Activated T-helper 2 cell treated with anti-CD3 and anti-CD28 coated beads, Interferon-gamma antibody, Interleukin-2, Interleukin-4, amounts not matched to agents 10 μg/mL and 5 μg/mL and 100 μg/mL, durations not matched to agents 14 hours and 24 hours and 36 hours (primary cell): ENCODE data around the gene CDC42EP1. TPM values are rescaled to one million over a fixed set of nuclear protein-coding genes. Genes with fewer than 3 reads are reported as not detected.
A peak's percentile ranks its signal among the peaks of the same experiment; 100 is the strongest.

Source experiments
- DNase-seq: peaks from one replicate; pipeline ENCODE4 v3.0.0; 2021; ENCODE audit warnings: low spot score
- H3K27ac Mint-ChIP-seq: one replicate; pipeline ENCODE4 v1.8.0; 2021; ENCODE audit warnings: mixed read lengths
- H3K27me3 Mint-ChIP-seq: one replicate; pipeline ENCODE4 v1.8.0; 2021; ENCODE audit warnings: low read depth, mixed read lengths
- H3K36me3 Mint-ChIP-seq: one replicate; pipeline ENCODE4 v1.8.0; 2021; ENCODE audit warnings: low read depth, mixed read lengths
- H3K4me1 Mint-ChIP-seq: one replicate; pipeline ENCODE4 v1.8.0; 2021; ENCODE audit warnings: low read depth, mixed read lengths
- H3K4me3 Mint-ChIP-seq: one replicate; pipeline ENCODE4 v1.8.0; 2021; ENCODE audit warnings: low read depth, mild to moderate bottlenecking, moderate library complexity, mixed read lengths
- H3K9me3 Mint-ChIP-seq: one replicate; pipeline ENCODE4 v1.8.0; 2021; ENCODE audit warnings: mixed read lengths
- intact Hi-C: fragments of 100-400 bp; cut with micrococcal nuclease; formaldehyde crosslinking; loops from one replicate; pipeline ENCODE4 v1.15.1; 2023
- total RNA-seq: library from RNA; stranded (reverse); gene quantifications from 2 replicates; pipeline ENCODE4 v1.2.3, GENCODE V29; 2022

The CDC42EP1 gene
- total RNA-seq, 1 donor from 2014 or later: 1.1 TPM

GRCh38 chr22:37566903-37567798 is 6.9 kb downstream of the CDC42EP1 start:
- peaks cover 14% of the 10 kb centered on the region for H3K4me1 Mint-ChIP-seq

GRCh38 chr22:37568012-37568411 is 7.7 kb downstream of the CDC42EP1 start:
- no peaks in the 10 kb centered on the region for H3K36me3 Mint-ChIP-seq
- no peak overlapping the region for H3K27ac Mint-ChIP-seq
- H3K27me3 Mint-ChIP-seq: peaks cover 19% of the 10 kb centered on the region
- H3K4me3 Mint-ChIP-seq: no peak overlapping the region
- no peaks in the 10 kb centered on the region for H3K9me3 Mint-ChIP-seq
- DNase-seq: no peak
- H3K4me1 Mint-ChIP-seq: peaks cover 14% of the 10 kb centered on the region
- intact Hi-C loops: no loop called here

More at GRCh38 chr22:37566903-37567798, 6.9 kb downstream of the CDC42EP1 start:
- Mint-ChIP-seq H3K27ac (peak overlapping the region; percentile 61), H3K4me3 (no peak overlapping the region), H3K27me3 (peaks cover 25% of the 10 kb centered on the region), H3K9me3 (no peaks in the 10 kb centered on the region), H3K36me3 (no peaks in the 10 kb centered on the region)
- intact Hi-C loops: loop anchor here (1.0 kb wide), 2 partner anchors 22 to 29 kb away; no protein-coding TSS in a partner anchor
- peak; percentile 87 for DNase-seq

- DNase-seq: no peak
- no peaks in the 10 kb centered on the region for H3K9me3 Mint-ChIP-seq
- no peak overlapping the region for H3K27ac Mint-ChIP-seq
- intact Hi-C loops: no loop called here
- no peak overlapping the region for H3K4me3 Mint-ChIP-seq
- peaks cover 17% of the 10 kb centered on the region for H3K27me3 Mint-ChIP-seq
- no peaks in the 10 kb centered on the region for H3K36me3 Mint-ChIP-seq
- H3K4me1 Mint-ChIP-seq: peaks cover 14% of the 10 kb centered on the region
Measured at GRCh38 chr22:37568448-37569008, 8.2 kb downstream of the CDC42EP1 start.

GRCh38 chr22:37569009-37569920 is 9.0 kb downstream of the CDC42EP1 start:
- Mint-ChIP-seq H3K4me3 (no peak overlapping the region), H3K27me3 (peaks cover 13% of the 10 kb centered on the region), H3K4me1 (peaks cover 14% of the 10 kb centered on the region), H3K9me3 (no peaks in the 10 kb centered on the region), H3K27ac (no peak overlapping the region), H3K36me3 (no peaks in the 10 kb centered on the region)
- DNase-seq: no peak
- intact Hi-C loops: no loop called here

- Mint-ChIP-seq H3K27me3 (peaks cover 11% of the 10 kb centered on the region), H3K4me1 (peaks cover 14% of the 10 kb centered on the region), H3K9me3 (no peaks in the 10 kb centered on the region), H3K36me3 (no peaks in the 10 kb centered on the region), H3K27ac (no peak overlapping the region), H3K4me3 (no peak overlapping the region)
- DNase-seq: no peak
- intact Hi-C loops: no loop called here
Measured at GRCh38 chr22:37569921-37570660, 9.8 kb downstream of the CDC42EP1 start.

- no peak overlapping the region for H3K27ac Mint-ChIP-seq
- H3K4me3 Mint-ChIP-seq: no peak overlapping the region
- no peaks in the 10 kb centered on the region for H3K36me3 Mint-ChIP-seq
- H3K4me1 Mint-ChIP-seq: peaks cover 14% of the 10 kb centered on the region
- no peaks in the 10 kb centered on the region for H3K9me3 Mint-ChIP-seq
- DNase-seq: no peak
- intact Hi-C loops: no loop called here
- peaks cover 11% of the 10 kb centered on the region for H3K27me3 Mint-ChIP-seq
Measured at GRCh38 chr22:37570661-37570976, 10.3 kb downstream of the CDC42EP1 start.

GRCh38 chr22:37571258-37571991 is 11.1 kb downstream of the CDC42EP1 start:
- Mint-ChIP-seq H3K36me3 (no peaks in the 10 kb centered on the region), H3K4me1 (peaks cover 12% of the 10 kb centered on the region), H3K27ac (no peak overlapping the region), H3K4me3 (no peak overlapping the region), H3K27me3 (peaks cover 11% of the 10 kb centered on the region), H3K9me3 (no peaks in the 10 kb centered on the region)
- DNase-seq: no peak
- intact Hi-C loops: no loop called here

GRCh38 chr22:37571992-37572373 is 11.7 kb downstream of the CDC42EP1 start:
- no peak overlapping the region for H3K4me3 Mint-ChIP-seq
- intact Hi-C loops: no loop called here
- no peaks in the 10 kb centered on the region for H3K36me3 Mint-ChIP-seq
- H3K27ac Mint-ChIP-seq: no peak overlapping the region
- H3K4me1 Mint-ChIP-seq: peaks cover 8% of the 10 kb centered on the region
- no peaks in the 10 kb centered on the region for H3K9me3 Mint-ChIP-seq
- DNase-seq: no peak
- H3K27me3 Mint-ChIP-seq: peaks cover 9% of the 10 kb centered on the region

- Mint-ChIP-seq H3K9me3 (no peaks in the 10 kb centered on the region), H3K36me3 (no peaks in the 10 kb centered on the region), H3K27me3 (peaks cover 13% of the 10 kb centered on the region), H3K27ac (no peak overlapping the region), H3K4me1 (peaks cover 5% of the 10 kb centered on the region), H3K4me3 (no peak overlapping the region)
- intact Hi-C loops: no loop called here
- no peak for DNase-seq
Measured at GRCh38 chr22:37575490-37576003, 15.3 kb downstream of the CDC42EP1 start.

- DNase-seq: no peak
- H3K9me3 Mint-ChIP-seq: no peaks in the 10 kb centered on the region
- intact Hi-C loops: no loop called here
- no peak overlapping the region for H3K4me3 Mint-ChIP-seq
- H3K36me3 Mint-ChIP-seq: no peaks in the 10 kb centered on the region
- H3K4me1 Mint-ChIP-seq: peaks cover 6% of the 10 kb centered on the region
- H3K27ac Mint-ChIP-seq: no peak overlapping the region
- H3K27me3 Mint-ChIP-seq: peaks cover 17% of the 10 kb centered on the region
Measured at GRCh38 chr22:37578002-37578401, 17.7 kb downstream of the CDC42EP1 start.

GRCh38 chr22:37581504-37581903 is 21.2 kb downstream of the CDC42EP1 start:
- intact Hi-C loops: no loop called here
- H3K4me1 Mint-ChIP-seq: peaks cover 6% of the 10 kb centered on the region
- peaks cover 15% of the 10 kb centered on the region for H3K27me3 Mint-ChIP-seq
- H3K36me3 Mint-ChIP-seq: no peaks in the 10 kb centered on the region
- no peak overlapping the region for H3K4me3 Mint-ChIP-seq
- DNase-seq: no peak
- no peaks in the 10 kb centered on the region for H3K9me3 Mint-ChIP-seq
- no peak overlapping the region for H3K27ac Mint-ChIP-seq
